DND-41 (cell line): ENCODE measurements around the gene FNDC11.

Experiments
- ATAC-seq: fragments of 200-7000 bp; cut with Tn5 transposase; 3 replicates; pipeline ENCODE4 v1.9.1; 2021; ENCODE audit warnings: low read depth; ENCODE audit not compliant: insufficient read depth
- DNase-seq: peaks from one replicate; pipeline ENCODE4 v3.0.0-alpha.2; 2020
- H2AFZ ChIP-seq: 2 replicates; pipeline ENCODE4 v1.6.0; 2012; ENCODE audit warnings: low read depth, low read length
- H3K27ac ChIP-seq: 2 replicates; pipeline ENCODE4 v1.5.1; 2012; ENCODE audit warnings: low read length, inconsistent platforms
- H3K27me3 ChIP-seq: fragments of 200-600 bp; sonication (generic); 2 replicates; pipeline ENCODE4 v1.6.0; 2012; ENCODE audit warnings: low read length, mild to moderate bottlenecking, inconsistent platforms; ENCODE audit not compliant: insufficient read depth, poor library complexity
- H3K36me3 ChIP-seq: 2 replicates; pipeline ENCODE4 v1.5.1; 2012; ENCODE audit warnings: low read length, inconsistent platforms; ENCODE audit not compliant: insufficient read depth
- H3K4me1 ChIP-seq: 2 replicates; pipeline ENCODE4 v1.5.1; 2012; ENCODE audit warnings: mild to moderate bottlenecking, low read length; ENCODE audit not compliant: insufficient read depth
- H3K4me2 ChIP-seq: 2 replicates; pipeline ENCODE4 v1.6.0; 2012; ENCODE audit warnings: mild to moderate bottlenecking, moderate library complexity, low read length, inconsistent platforms; ENCODE audit not compliant: insufficient read depth
- H3K4me3 ChIP-seq, 2 experiments: fragments of 200-600 bp in 1 of 2; shearing (Covaris generic) in 1 of 2; 2 replicates each; pipeline ENCODE4 v1.5.1; 2012 to 2016; ENCODE audit warnings: inconsistent platforms in 2 of 2, low read length in 2 of 2, mild to moderate bottlenecking in 2 of 2, low read depth in 1 of 2, moderate library complexity in 1 of 2
- H3K79me2 ChIP-seq: 2 replicates; pipeline ENCODE4 v1.6.0; 2012; ENCODE audit warnings: low read length, inconsistent platforms; ENCODE audit not compliant: insufficient read depth
- H3K9ac ChIP-seq: 2 replicates; pipeline ENCODE4 v1.6.0; 2012; ENCODE audit warnings: low read depth, mild to moderate bottlenecking, inconsistent platforms, low read length, moderate library complexity
- H3K9me3 ChIP-seq: 2 replicates; pipeline ENCODE4 v1.5.1; 2012; ENCODE audit warnings: low read length, moderate library complexity, mild to moderate bottlenecking, inconsistent platforms; ENCODE audit not compliant: insufficient read depth, severe bottlenecking
- H4K20me1 ChIP-seq: 2 replicates; pipeline ENCODE4 v1.6.0; 2012; ENCODE audit warnings: low read length; ENCODE audit not compliant: insufficient read depth
- CTCF ChIP-seq: IDR thresholded peaks from 2 replicates; pipeline ENCODE4 v1.5.1; 2012; ENCODE audit warnings: borderline replicate concordance, low read length, moderate library complexity, mild to moderate bottlenecking; ENCODE audit not compliant: poor library complexity, severe bottlenecking; ENCODE audit errors: extremely low read depth
- EZH2 ChIP-seq: IDR thresholded peaks from 3 replicates; pipeline ENCODE4 v1.6.1; 2012; ENCODE audit warnings: borderline replicate concordance, low read depth, mild to moderate bottlenecking, moderate library complexity, low read length, inconsistent platforms; ENCODE audit not compliant: severe bottlenecking

FNDC11 gene

GRCh38 chr20:63555661-63556381 is 1.9 kb downstream of the FNDC11 start:
- no peaks in the 10 kb centered on the region for H3K9me3 ChIP-seq
- no peak for DNase-seq
- TF ChIP-seq CTCF, result no peak
- TF ChIP-seq EZH2, result no peak
- no peaks in the 10 kb centered on the region for H3K27me3 ChIP-seq
- H3K27ac ChIP-seq, result no peak overlapping the region
- H2AFZ ChIP-seq, result no peak overlapping the region
- H3K4me3 ChIP-seq, result no peak overlapping the region
- no peaks in the 10 kb centered on the region for H3K79me2 ChIP-seq
- peaks cover 9% of the 10 kb centered on the region for H4K20me1 ChIP-seq
- no peak for ATAC-seq
- H3K36me3 ChIP-seq, result no peaks in the 10 kb centered on the region
- no peak overlapping the region for H3K4me2 ChIP-seq
- H3K9ac ChIP-seq, result no peak overlapping the region
- H3K4me1 ChIP-seq, result peaks cover 32% of the 10 kb centered on the region

GRCh38 chr20:63556873-63557478 is 3.0 kb downstream of the FNDC11 start:
- Histone ChIP-seq H3K36me3 (no peaks in the 10 kb centered on the region), H3K9me3 (no peaks in the 10 kb centered on the region), H3K27me3 (no peaks in the 10 kb centered on the region), H3K27ac (no peak overlapping the region), H2AFZ (no peak overlapping the region), H3K79me2 (no peaks in the 10 kb centered on the region), H3K4me3 (no peak overlapping the region), H3K4me2 (no peak overlapping the region), H3K4me1 (peaks cover 30% of the 10 kb centered on the region), H4K20me1 (peaks cover 9% of the 10 kb centered on the region), H3K9ac (no peak overlapping the region)
- no peak for TF ChIP-seq EZH2
- no peak for TF ChIP-seq CTCF
- no peak for ATAC-seq
- DNase-seq, result no peak

DNA sequence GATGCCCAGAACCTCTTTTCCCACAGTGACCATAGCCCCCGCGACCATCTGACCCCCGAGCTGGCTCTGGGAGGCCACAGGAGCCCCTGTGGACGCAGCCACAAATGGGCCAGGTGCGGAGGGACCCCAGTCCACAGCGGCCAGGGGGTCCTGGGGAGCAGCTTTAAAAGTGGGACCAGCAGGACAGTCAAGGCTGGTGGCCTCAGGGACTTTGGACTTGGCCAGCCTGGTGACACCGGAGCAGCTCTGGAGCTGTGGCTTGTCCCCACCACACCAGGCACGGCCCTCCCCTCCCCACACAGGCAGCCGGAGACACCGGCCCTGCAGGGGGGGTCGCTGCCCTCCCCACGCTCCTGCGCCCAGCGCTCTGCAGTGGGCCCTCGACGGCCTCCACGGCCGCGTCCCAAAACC is 3.5 kb downstream of the FNDC11 start:
- DNase-seq (no peak), ATAC-seq (no peak)
- no peak for TF ChIP-seq CTCF
- no peak for TF ChIP-seq EZH2
- peaks cover 25% of the 10 kb centered on the region for H3K4me1 ChIP-seq
- H2AFZ ChIP-seq, result no peak overlapping the region
- H3K27me3 ChIP-seq, result no peaks in the 10 kb centered on the region
- no peak overlapping the region for H3K4me2 ChIP-seq
- no peak overlapping the region for H3K27ac ChIP-seq
- H3K4me3 ChIP-seq, result no peak overlapping the region
- peaks cover 9% of the 10 kb centered on the region for H4K20me1 ChIP-seq
- no peaks in the 10 kb centered on the region for H3K36me3 ChIP-seq
- no peak overlapping the region for H3K9ac ChIP-seq
- H3K79me2 ChIP-seq, result no peaks in the 10 kb centered on the region
- H3K9me3 ChIP-seq, result no peaks in the 10 kb centered on the region
